Stimulated activated naive CD4-positive, alpha-beta T cell (primary cell): ENCODE data around the gene RNASE11.
"Not testable (repeated sequence)": the region's sequence is repeated elsewhere in the genome, so short reads cannot be mapped to it uniquely, and the experiment has no call there.

Source experiments
- DNase-seq, 6 experiments: peaks; one replicate each; lab custom pipeline; 2025; lab: John Stamatoyannopoulos, UW

The RNASE11 gene

GRCh38 chr14:20580242-20580641 lies 7.6 kb downstream of the RNASE11 start:
- DNase-seq = no peak

GRCh38 chr14:20578784-20579502 lies 8.9 kb downstream of the RNASE11 start:
- DNase-seq = no peak

- DNase-seq = no peak
These were observed 9.5 kb downstream of the RNASE11 start for GRCh38 chr14:20578325-20578724.

GRCh38 chr14:20572382-20572990 lies 15.3 kb downstream of the RNASE11 start:
- DNase-seq = not testable (repeated sequence)

- not testable (repeated sequence) for DNase-seq
These were observed 17.1 kb downstream of the RNASE11 start for GRCh38 chr14:20570720-20571119.

GRCh38 chr14:20569865-20570264 lies 17.9 kb downstream of the RNASE11 start:
- not testable (repeated sequence) for DNase-seq

GRCh38 chr14:20569066-20569465 lies 18.7 kb downstream of the RNASE11 start:
- DNase-seq = no peak

- DNase-seq = no peak
These were observed 19.4 kb downstream of the RNASE11 start for GRCh38 chr14:20568393-20568792.

- not testable (repeated sequence) for DNase-seq
These were observed 20.6 kb downstream of the RNASE11 start for GRCh38 chr14:20567199-20567598.

- no peak for DNase-seq
These were observed 23.3 kb downstream of the RNASE11 start for GRCh38 chr14:20564501-20564997.

- DNase-seq = no peak
These were observed 23.8 kb downstream of the RNASE11 start for GRCh38 chr14:20563971-20564370.

- DNase-seq = no peak
These were observed 26.8 kb downstream of the RNASE11 start, which contains the start of gene RNASE9 for GRCh38 chr14:20560961-20561360. TSS of gene RNASE9 (minus strand) at chr14:20561047.

GRCh38 chr14:20559461-20559904 lies 28.3 kb downstream of the RNASE11 start:
- no peak for DNase-seq

GRCh38 chr14:20557212-20557542 lies 30.6 kb downstream of the RNASE11 start:
- no peak for DNase-seq

GRCh38 chr14:20556500-20557211 lies 31.1 kb downstream of the RNASE11 start:
- no peak for DNase-seq

- DNase-seq = no peak
These were observed 32.0 kb downstream of the RNASE11 start for GRCh38 chr14:20555845-20556244.

- DNase-seq = no peak
These were observed 34.8 kb downstream of the RNASE11 start for GRCh38 chr14:20553024-20553423.

- no peak for DNase-seq
These were observed 36.2 kb downstream of the RNASE11 start for GRCh38 chr14:20551606-20552005.

- no peak for DNase-seq
These were observed 36.9 kb downstream of the RNASE11 start for GRCh38 chr14:20550926-20551325.

GRCh38 chr14:20548414-20549158 lies 39.2 kb downstream of the RNASE11 start:
- no peak for DNase-seq

GRCh38 chr14:20546877-20547276 lies 40.9 kb downstream of the RNASE11 start:
- no peak for DNase-seq

- no peak for DNase-seq
These were observed 47.9 kb downstream of the RNASE11 start for GRCh38 chr14:20539906-20540305.
